HG03280 (cell line): ENCODE data around the gene PAK3.

ENCODE experiments used
- ATAC-seq: cut with Tn5 transposase; IDR thresholded peaks from one replicate; pipeline ENCODE4 v1.9.1; 2021; ENCODE audit warnings: mild to moderate bottlenecking, moderate library complexity; ENCODE audit not compliant: unreplicated experiment

Gene PAK3

DNA sequence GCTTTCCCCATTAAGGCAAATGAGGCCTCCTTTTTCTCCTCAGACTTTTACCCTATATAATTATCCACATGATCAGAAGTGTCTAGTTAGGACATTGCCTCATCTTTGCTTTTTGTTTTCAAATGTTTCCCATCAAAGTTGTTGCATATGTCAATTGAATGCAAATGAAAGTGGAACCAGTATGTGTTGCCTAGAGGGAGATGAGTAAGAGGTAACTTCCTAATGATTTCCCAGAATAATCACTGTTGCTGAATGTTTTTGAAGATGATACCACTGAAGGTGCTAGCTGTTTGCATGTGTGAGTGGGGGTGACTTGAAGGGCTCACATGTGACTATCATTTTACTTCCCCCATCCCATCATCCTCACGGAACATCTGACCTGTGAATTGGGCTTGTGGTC, 33.9 kb downstream of the PAK3 start:
- no peak for ATAC-seq

DNA sequence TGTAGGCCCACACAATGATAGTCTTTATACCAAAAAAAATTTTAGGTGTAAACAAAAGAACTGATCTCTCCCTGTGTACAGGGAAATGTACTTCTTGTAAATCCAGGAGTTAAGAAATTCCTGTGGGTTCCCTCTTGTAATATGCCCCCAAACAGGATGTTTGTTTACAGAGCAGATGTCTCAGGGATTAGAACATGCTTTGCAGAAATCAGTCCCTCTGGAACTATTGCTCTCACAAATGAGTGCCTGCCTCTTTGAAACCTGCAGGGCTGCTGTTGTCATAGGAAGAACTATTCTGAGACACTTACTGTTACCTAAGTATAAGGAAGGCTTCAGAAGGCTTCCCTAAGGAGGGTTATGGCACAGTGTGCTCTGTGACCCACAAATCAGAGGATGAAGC, 35.6 kb downstream of the PAK3 start:
- ATAC-seq: no peak

- no peak for ATAC-seq
Measured at GRCh38 chrX:111133389-111133788, 37.4 kb downstream of the PAK3 start.

GRCh38 chrX:111145878-111146277, 49.9 kb downstream of the PAK3 start:
- ATAC-seq: no peak

- ATAC-seq: no peak
Measured at GRCh38 chrX:111151764-111152163, 55.8 kb downstream of the PAK3 start.

GRCh38 chrX:111159232-111159631, 63.2 kb downstream of the PAK3 start:
- ATAC-seq: no peak

DNA sequence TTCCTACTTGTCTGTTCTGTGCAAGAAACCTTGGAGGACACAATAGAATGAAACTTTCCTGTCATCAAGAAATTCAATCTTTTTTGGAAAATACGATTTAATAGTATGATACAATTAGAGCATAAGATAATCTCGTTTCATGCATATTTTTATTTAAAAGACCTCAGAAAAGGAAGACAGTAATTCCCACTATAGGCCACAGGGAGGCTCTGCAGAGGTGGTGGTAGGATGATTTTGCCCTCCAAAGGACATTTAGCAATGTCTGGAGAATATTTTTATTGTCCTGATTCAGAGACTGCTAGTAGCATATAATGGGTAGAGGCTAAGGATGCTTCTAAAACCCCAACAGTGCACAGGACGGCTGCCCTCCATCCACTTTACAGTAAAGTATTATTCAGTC, 68.7 kb downstream of the PAK3 start:
- ATAC-seq: no peak

GRCh38 chrX:111165902-111166301, 69.9 kb downstream of the PAK3 start:
- ATAC-seq: no peak

GRCh38 chrX:111167334-111167733, 71.3 kb downstream of the PAK3 start:
- ATAC-seq: peak; percentile 57

- ATAC-seq: no peak
Measured at GRCh38 chrX:111168314-111168713, 72.3 kb downstream of the PAK3 start.

- no peak for ATAC-seq
Measured at GRCh38 chrX:111169141-111169540, 73.2 kb downstream of the PAK3 start.

- no peak for ATAC-seq
Measured at GRCh38 chrX:111170017-111170416, 74.0 kb downstream of the PAK3 start.

GRCh38 chrX:111180750-111181240, 84.8 kb downstream of the PAK3 start:
- no peak for ATAC-seq

DNA sequence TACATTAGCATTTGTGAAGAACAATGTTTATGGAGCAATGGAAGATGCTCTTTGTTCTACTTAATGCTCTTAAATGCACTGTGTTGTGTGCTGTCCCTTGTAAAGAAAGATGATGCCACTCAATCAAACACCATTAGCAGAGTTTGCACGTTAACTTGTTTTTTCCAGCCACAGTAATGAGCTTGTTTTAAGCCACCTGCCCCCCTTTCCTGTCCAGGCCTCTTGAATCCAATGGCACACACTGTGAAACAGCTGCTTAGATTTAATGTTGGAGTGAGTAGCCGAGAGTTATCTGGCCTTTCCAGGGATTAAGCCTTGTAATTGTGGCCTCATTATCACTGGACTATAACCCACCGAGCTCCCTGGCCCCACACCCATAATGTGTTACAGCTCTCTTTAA, 86.0 kb downstream of the PAK3 start:
- no peak for ATAC-seq

GRCh38 chrX:111182997-111183396, 87.0 kb downstream of the PAK3 start:
- no peak for ATAC-seq

- no peak for ATAC-seq
Measured at GRCh38 chrX:111191598-111191997, 95.6 kb downstream of the PAK3 start.

DNA sequence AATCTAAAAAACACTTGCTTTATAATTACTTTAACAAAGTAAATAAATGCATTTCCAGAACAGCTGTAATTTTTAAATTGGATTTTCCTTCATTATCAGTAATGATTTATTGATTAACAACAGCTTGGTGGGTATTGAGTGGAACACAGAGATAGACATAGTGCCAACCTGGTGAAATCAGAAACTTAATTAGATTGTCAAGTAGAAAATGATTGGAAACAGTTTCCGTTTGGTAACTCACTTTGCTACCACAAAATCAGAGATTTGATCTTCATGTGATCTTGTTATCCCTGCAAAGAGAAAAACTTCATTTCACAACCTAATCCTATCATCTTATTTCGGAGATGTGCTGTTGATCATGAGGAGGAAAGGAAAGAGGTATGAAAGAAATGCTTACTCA, 103.5 kb downstream of the PAK3 start:
- ATAC-seq: no peak

- no peak for ATAC-seq
Measured at GRCh38 chrX:111200327-111200726, 104.3 kb downstream of the PAK3 start.

DNA sequence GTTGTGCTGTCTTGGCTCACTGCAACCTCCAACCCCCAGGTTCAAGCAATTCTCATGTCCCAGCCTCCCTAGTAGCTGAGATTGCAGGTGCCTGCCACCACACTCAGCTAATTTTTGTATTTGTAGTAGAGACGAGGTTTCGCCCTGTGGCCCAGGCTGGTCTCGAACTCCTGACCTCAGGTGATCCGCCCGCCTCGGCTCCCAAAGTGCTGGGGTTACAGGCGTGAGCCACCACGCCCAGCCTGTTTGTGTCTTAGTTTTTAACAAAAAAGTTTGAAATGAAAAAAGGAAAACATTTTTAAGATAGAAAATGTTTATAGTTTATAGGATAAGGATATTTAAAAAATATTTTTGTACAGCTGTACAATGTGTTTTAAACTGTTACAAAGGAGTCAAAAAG, 111.9 kb downstream of the PAK3 start:
- no peak for ATAC-seq

DNA sequence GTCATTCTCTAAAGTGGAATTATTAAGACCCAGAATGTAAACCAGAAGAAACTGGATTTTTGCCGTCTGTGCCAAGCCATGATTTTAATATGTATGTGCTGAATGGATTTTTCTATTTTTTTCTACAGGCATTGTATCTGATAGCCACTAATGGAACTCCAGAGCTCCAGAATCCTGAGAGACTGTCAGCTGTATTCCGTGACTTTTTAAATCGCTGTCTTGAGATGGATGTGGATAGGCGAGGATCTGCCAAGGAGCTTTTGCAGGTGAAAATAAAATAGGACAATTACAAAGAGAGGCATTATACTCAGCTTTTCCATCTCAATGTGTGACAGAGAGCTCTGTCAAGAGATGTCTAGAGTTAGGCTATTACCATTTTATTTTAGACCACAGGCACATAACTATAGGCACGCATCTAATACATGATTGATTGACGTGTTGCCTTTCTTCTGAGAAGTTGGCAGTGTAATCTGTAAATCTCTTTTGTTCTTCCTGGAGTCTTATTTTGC, 120.4 kb downstream of the PAK3 start:
- no peak for ATAC-seq

- no peak for ATAC-seq
Measured at GRCh38 chrX:111244235-111244750, 148.3 kb downstream of the PAK3 start.

GRCh38 chrX:111254896-111255693, 159.1 kb downstream of the PAK3 start:
- ATAC-seq: no peak
